GM23248 (cell line): ENCODE results near the gene SLC30A10.

ENCODE experiments used
- EZH2 ChIP-seq: fragments of 200-600 bp; sonication (generic); IDR thresholded peaks from 2 replicates; pipeline ENCODE4 v1.6.1; 2018; ENCODE audit warnings: antibody characterized with exemption, mild to moderate bottlenecking; ENCODE audit not compliant: insufficient read depth, poor library complexity, severe bottlenecking
- EZH2phosphoT487 ChIP-seq: fragments of 200-600 bp; sonication (generic); IDR thresholded peaks from 2 replicates; pipeline ENCODE4 v1.6.1; 2018; ENCODE audit warnings: antibody characterized with exemption, moderate library complexity, mild to moderate bottlenecking, low read depth; ENCODE audit not compliant: insufficient read depth

GRCh38 chr1:219903353-219903871 is 24.9 kb downstream of the SLC30A10 start:
- no peak for TF ChIP-seq EZH2phosphoT487
- TF ChIP-seq EZH2 = no peak
